CD4-positive, alpha-beta T cell treated with Interferon alpha-2 for 1 hour (primary cell): ENCODE data around the gene LHPP.
"Not testable (repeated sequence)": the region's sequence is repeated elsewhere in the genome, so short reads cannot be mapped to it uniquely, and the experiment has no call there.

Source experiments
- DNase-seq, 2 donors: peaks; one replicate each; pipeline ENCODE4 v3.0.0-alpha.2; 2020 to 2022

LHPP gene

GRCh38 chr10:124539935-124540641, 78.5 kb downstream of the LHPP start:
- DNase-seq, result peak; percentile 73 to 76

DNA sequence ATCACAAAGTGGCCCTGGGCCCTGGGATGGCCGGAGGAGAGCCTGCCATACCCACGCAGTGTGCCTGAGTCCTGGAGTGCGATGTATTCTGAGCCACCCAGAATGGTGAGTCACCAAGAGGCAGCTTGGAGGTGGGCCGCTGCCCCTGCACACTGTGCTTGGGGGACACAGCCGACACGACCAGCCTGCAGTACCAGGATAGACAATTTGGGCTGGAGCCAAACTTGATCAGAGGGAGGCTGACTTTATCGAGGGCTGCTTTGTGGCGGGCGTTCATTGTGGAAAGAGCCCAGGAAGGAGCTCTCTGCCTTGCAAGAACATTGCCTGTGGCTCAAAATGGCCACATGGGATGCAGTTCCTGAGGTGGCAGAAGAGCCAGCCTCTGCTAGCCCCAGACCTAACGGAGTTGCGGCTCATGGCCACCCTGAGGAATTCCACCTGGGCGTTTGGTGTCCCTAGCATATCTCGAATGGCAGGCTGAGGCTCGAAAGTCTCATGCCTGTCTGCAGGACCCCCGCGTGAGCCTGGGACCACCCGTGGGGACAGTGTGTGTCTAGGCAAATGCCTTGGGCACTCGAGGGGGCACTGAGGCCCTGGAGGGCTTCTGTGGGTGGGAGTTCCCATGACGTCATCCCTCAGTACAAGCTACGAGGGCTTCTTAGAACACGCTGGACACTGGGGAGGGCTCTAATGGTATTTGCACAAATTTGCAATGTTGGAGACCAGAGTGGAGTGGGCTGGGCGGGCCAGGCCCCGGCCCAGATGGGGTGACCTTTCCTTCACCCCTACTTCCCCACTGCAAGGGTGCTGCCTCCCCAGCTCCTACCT, 79.7 kb downstream of the LHPP start:
- DNase-seq, result no peak

DNA sequence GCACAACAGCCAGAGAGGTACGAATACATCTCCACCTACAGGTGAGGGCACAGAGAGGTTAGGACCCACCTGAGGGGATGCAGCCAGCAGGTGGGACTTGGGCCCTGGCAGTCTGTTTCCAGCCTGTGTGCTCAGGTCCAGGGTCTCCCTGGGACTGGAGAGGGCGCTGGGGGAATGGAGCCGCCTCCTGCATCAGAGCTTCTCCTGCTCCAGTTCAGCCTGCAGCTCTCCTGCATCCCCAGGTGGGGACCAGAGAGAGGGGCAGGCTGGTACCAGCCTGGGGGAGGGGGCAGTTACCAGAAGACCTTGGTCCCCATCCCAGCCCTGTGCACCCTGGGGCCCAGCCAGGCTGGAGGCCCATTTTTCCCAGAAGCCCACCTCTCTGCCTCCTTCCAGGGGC, 80.7 kb downstream of the LHPP start:
- no peak for DNase-seq

DNA sequence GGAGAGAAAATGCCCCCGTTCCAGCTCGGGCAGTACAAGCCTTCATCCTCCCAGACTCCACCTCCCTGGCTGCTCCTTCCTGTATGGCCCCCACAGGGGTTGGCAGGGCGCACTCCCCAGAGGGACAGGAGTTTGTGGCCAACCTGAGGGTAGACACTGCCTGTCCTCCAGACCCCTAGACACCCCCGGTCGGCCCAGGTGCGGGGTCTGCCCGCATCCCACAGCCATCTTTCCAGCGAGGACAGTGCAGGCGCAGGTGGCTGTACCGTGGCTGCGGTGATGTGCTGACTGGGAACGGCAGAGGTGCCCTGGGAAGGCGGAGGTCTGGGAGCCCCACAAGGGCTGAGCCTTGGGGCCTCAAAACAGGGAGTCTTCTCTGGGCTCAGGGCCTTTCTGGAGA, 81.5 kb downstream of the LHPP start:
- no peak for DNase-seq

DNA sequence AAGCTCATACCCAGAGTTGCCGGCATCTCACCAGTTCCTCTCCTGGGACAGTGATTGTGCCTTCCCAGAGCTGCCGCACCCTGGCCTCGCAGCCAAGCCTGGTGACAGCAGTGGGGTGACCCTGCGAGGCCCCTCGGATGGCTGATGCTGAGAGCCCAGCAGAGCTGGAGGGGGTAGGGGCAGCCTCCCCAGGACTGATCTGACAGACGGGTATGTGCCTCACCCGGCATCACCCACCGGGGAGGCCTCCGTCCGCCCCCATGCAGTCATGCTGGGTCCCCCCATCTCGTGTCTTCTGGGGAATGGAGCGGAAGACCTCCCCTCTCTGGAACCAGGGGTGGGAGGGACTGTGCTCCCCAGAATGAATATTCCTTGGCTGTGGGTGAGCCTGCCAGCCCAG, 82.3 kb downstream of the LHPP start:
- no peak for DNase-seq

DNA sequence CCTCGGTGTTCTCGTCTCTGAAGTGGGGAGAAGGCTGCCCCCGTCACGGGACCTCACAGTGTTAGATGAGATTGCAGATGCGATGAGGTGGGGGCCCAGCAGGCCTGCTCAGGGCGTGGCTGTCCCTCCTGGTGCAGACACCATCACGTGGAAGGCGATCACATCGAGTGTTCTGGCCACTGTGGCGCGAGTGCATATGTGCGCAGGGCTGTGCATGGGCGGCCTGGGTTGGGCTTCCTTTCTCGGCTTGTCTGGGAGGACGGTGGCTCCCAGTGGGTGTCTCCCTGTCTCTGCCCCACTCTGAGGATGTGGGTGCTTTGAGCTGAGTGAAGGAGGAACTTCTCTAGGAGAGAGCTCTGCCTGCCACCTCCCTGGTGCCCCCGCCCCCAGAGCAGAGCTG, 83.1 kb downstream of the LHPP start:
- DNase-seq, result no peak

DNA sequence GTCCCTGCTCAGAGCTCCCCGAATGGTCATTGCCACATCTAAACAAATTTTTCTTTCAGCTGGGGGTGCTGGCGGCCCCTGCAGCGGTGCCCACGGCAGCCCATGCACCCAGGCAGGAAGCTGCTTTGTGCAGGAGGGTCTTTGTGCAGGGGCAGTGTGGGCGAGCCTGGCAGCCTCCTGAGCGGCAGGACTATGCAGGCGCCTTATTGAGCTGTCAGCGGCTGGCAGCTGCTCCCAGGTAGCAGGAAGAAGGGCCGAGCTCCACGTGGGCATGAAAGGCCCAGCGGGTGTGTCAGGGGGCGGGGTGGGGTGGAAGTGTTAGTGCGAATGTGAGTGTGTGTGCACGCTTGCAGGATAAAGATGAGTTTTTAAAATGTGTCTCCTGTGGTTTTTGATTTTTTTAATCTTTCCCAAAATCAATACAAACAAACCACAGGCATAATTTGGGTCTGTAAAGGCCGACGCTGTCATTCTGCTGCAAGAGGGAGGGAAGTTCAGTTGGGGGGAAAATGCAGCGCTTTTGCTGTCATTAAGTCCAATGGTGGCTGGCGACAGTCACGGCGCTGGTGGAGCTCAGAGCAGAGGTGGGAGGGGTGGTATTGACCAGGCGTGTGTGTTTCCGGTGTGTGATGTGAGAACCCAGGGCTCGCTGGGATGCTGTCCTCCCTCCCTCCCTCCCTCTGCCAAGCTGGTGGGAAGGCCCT, 83.9 kb downstream of the LHPP start:
- no peak for DNase-seq

GRCh38 chr10:124546055-124546369, 84.4 kb downstream of the LHPP start:
- DNase-seq, result no peak

DNA sequence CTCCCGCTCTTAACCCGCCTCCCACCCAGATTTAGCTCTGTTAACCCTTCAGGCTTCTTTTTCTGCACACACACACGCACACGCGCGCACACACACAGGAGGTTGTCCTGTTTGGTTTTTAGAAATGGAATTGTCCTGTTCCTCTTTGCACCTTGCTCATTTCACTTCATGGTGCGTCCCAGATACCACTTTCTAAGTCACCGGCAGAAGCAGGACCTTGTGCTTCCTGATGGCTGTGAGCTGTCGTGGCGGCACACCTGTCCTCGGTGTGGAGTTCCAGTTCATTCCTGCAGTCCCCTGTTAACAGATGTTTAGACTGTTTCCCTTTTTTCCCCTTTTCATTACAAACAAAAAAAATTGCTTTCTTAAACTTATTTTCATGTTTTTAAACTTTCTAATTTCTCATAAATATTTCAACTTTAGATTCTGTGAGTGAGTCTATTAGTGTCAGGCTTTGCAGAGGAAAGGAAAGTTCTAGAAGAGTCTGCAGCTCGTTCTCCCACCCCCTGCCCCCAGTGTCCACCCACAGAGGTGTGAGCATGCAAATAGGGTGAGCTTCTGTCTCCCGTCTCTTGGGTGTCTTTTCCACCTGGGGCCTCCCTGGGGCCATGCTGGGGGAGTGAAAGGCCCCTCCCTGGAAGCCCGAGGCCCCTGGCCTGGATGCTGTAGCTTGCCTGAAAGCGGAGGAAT, 85.5 kb downstream of the LHPP start:
- no peak for DNase-seq

DNA sequence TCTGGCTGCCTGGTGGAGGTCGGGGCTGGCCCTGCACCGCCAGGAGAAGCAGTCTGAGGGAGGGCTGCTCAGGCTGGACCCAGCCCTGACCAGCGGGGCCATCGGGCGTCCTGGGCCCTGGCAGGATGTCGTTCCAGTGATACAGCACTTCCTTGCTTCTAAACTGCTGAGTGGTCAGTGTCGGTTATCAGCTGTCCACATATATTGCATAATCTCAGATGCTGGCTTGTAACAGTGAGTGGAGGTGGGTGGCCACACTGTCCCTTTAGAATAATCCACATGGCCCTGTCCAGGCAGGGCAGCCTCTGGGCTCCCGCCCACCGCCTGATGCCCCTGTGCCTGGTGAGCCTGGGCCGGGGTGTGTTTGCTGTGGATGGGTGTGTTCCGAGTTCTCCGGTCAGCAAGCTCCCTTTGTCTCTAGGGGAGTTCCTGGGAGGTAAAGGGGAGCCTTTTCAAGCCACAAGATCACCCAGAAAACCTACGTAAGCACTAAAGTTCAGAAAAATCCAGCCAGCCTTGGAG, 86.1 kb downstream of the LHPP start:
- no peak for DNase-seq

DNA sequence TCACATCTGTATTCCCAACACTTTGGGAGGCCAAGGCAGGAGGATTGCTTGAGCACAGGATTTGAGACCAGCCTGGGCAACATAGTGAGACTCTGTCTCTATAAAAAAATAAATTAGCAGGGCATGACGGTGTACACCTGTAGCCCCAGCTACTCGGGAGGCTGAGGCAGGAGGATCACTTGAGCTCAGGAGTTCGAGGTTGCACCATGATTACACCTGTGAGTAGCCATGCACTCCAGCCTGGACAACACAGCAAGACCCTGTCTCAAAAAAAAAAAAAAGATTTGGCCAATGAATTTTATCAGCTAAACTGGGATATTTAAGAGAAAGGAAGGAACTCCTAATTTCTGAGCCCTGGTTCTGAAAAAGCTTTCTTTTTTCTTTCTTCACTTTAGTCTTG, 87.5 kb downstream of the LHPP start:
- not testable (repeated sequence) for DNase-seq

DNA sequence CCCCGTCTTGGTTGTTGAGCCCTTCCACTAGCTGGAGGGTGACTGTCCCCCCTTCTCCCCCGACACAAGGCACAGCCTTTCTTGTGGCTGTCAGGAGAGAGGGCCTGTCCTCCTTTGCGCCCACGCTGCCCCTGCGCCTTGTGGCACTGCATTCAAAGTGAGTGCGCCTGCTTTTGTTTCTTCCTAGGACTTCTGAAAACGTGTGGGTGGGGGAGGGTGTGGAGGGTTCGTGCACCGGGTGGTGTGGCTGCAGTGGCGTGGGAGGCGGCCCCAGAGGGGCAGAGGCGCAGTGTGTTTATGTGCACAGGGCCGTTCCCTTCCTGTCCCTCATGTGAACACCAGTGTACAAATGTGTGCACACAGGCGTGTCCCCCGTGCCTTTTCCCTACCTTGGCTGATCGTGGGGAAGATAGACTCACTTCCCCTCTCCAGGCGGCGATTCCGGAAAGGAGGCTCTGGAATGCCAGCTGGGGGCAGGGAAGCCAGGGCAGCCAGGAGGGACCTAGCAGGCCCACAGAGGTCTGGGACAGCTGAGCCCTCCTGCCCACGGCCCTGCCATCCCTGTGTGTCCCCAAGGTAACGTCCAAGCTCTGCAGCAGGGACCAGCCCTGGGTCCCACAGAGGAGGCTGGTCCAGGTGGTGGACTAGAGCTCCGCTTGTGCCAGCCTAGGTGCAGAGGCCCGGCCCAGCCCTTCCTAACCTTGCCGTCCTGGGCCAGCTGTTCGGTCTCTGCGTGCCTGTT, 88.8 kb downstream of the LHPP start:
- no peak for DNase-seq

- no peak for DNase-seq
Measured at GRCh38 chr10:124551097-124551496, 89.5 kb downstream of the LHPP start.

DNA sequence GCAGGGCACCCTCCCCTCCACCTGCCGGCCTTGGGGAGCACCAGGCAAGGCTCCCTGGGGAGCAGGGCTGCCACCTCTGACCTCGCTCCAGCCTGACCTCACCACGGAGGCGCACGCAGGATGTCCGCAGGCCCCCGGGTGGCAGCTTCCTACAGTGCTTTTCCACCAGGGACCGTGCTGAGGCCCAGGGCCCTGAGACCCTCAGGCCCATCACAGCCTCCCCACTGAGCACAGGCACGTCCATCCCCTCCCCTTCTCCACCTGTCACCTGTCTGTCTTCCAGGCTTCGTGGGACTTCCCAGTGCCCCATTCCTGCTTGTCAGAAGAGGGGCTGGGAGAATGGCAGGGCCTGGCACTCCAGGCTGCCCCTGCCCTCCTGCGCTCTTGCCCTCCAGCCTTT, 90.1 kb downstream of the LHPP start:
- no peak for DNase-seq

DNA sequence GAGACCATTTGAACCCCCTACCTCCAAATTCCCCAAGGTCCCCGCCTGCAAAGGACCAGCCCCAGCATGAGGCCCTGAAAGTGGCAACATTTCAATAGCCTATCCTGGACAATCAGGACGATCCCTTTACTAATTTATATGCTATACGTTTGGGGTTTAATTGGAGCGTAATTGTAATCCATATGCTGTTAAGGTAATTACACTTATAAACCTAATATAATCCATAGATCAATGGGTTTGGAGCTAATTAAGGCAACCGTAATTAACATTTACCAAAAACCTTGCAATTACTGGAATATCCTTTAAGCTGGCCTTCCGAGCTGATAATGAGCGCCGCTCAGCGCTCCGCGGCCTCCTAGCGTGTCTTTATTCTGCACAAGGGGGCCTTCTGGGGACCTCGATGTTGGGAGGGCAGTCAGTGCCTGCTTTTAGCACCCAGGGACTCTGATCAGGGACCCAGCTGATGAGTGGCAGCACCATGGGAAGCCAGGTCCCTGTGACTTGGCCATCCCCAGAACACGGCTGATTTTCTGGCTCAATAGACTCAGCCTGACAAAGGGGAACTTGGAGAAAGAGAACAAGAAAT, 91.2 kb downstream of the LHPP start:
- DNase-seq, result no peak

DNA sequence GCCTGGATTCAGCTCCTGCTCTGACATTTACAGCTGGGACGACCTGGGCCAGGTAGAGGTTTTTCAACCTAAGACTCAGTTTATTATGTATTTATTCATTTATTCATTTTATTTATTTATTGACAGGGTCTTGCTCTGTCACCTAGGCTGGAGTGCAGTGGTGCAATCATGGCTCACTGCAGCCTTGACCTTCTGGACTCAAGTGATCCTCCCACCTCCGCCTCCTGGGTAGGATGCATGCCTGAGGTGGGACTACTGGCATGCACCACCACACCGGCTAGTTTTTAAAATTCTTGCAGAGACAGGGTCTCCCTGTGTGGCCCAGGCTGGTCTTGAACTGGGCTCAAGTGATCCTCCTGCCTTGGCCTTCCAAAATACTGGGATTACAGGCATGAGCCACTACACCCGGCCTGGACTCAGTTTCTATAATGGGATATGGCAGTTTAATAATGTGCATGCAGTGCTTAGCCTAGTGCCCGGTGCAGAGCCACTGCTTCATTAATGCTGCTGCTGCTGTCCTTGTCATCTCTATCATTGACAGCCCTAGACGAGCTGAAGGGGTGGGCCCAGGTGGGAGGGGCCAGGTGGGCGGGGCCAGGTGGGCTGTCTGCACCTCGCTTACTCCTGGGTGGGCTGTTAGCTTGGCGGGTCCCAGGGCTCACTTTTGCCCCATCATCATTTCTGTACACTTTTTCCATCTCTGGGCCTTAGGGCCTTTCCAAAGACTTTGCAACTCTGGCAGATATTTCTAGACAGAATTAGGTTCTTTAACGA, 92.6 kb downstream of the LHPP start:
- no peak for DNase-seq

DNA sequence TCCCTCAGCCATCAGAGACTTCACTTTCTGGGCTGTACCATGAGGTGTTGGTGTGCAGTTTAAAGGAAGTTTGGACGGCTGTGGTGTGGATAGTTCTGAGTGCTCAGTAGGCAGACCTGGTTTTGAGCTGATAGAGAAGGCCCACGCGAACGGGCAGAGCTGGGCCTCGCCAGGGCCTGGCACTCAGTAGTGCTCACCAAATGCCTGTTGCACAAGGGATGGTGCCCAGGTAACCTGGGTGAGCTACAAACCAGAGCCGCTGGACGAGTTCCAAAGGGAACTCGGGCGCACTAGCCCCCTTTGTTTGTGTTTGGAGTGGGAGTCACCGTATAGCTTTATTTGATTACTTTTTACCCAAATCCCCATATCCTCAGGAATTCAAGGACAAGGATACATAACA, 95.5 kb downstream of the LHPP start:
- no peak for DNase-seq

GRCh38 chr10:124557648-124558338, 96.2 kb downstream of the LHPP start:
- DNase-seq, result no peak

DNA sequence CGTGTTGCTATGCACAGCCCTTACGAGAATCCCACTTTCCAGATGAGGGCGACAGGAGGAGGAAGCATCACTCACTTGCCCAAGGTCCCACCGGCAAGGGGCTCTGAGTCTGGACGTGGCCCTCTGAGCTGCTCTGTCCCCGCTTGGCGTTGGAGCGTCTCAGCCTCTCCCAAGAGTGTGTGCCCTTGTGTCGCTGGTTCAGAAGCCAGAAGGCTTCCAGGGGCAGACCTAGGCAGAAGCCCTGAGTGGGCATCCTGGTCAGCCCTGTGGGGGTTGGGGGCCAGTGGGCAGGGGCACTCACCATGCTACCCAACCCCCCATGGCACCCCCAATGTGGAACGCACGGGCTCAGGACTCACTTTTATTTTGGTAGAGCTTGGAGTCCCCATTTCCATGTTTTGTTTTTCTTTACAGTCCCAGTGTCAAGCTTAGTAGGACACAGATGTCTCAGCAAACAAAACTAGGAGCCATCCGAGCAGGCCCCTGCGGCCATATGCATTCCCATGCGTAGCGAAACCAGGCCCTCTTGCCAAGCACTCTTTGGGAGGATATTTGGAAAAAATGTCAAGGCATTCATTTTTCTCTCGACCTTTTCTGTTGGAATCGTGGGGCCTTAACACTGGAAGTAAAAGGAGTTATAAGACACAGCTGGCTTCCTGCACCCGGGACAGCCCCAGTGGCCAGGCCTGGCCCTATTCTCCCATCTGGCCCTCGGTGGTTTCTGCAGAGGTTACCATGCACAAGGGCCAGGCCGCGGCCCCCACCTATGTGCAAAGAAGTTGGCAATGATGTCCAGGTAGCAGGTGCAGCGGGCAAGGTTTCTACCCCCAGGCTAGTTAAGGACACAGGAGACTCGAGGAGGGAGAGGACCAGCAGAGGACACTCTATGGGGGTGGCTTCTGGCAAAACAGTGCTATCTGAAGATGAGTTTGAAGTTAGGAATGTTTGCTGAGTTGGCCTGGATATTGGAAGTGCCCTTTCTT, 97.0 kb downstream of the LHPP start:
- no peak for DNase-seq
